IPS-20b (cell line): Measurements from ENCODE around the gene DHX40.

ENCODE experiments used
- H3K27ac ChIP-seq: one replicate; pipeline ENCODE4 v1.5.1; 2013; ENCODE audit warnings: low read length
- H3K27me3 ChIP-seq: 2 replicates; pipeline ENCODE4 v1.6.1; 2013; ENCODE audit warnings: mild to moderate bottlenecking, low read length, inconsistent platforms; ENCODE audit not compliant: insufficient read depth
- H3K36me3 ChIP-seq: 2 replicates; pipeline ENCODE4 v1.6.1; 2013; ENCODE audit warnings: low read depth, mild to moderate bottlenecking, inconsistent platforms, low read length, moderate library complexity; ENCODE audit not compliant: insufficient read depth
- H3K4me1 ChIP-seq: 2 replicates; pipeline ENCODE4 v1.6.1; 2013; ENCODE audit warnings: mild to moderate bottlenecking, control low read depth, inconsistent platforms, low read length, moderate library complexity; ENCODE audit not compliant: insufficient read depth
- H3K4me3 ChIP-seq: 2 replicates; pipeline ENCODE4 v1.5.1; 2013; ENCODE audit warnings: mild to moderate bottlenecking, low read length, inconsistent platforms
- H3K9ac ChIP-seq: 2 replicates; pipeline ENCODE4 v1.6.1; 2013; ENCODE audit warnings: low read depth, mild to moderate bottlenecking, inconsistent platforms, low read length, moderate library complexity
- H3K9me3 ChIP-seq: 2 replicates; pipeline ENCODE4 v1.6.1; 2013; ENCODE audit warnings: mild to moderate bottlenecking, low read depth, low read length, inconsistent platforms; ENCODE audit not compliant: insufficient read depth

Gene DHX40

GRCh38 chr17:59633658-59634359 is 68.4 kb downstream of the DHX40 start:
- Histone ChIP-seq H3K36me3 (0 out of 2 replicates have a peak, but pooled peaks cover 10% of the 10 kb centered on the region), H3K9ac (peak overlapping the region; percentile 55; the same call in 1 of the 2 replicates), H3K4me1 (peaks cover 13% of the 10 kb centered on the region), H3K27me3 (no peaks in the 10 kb centered on the region), H3K4me3 (no peak overlapping the region), H3K27ac (no peak overlapping the region), H3K9me3 (no peaks in the 10 kb centered on the region)

GRCh38 chr17:59634632-59635541 is 69.5 kb downstream of the DHX40 start:
- Histone ChIP-seq H3K9ac (peak overlapping the region; percentile 55; the same call in 1 of the 2 replicates), H3K9me3 (no peaks in the 10 kb centered on the region), H3K4me3 (no peak overlapping the region), H3K36me3 (0 out of 2 replicates have a peak, but pooled peaks cover 10% of the 10 kb centered on the region), H3K27ac (no peak overlapping the region), H3K4me1 (peaks cover 13% of the 10 kb centered on the region), H3K27me3 (no peaks in the 10 kb centered on the region)

- H3K4me3 ChIP-seq = no peak overlapping the region
- 0 out of 2 replicates have a peak, but pooled peaks cover 4% of the 10 kb centered on the region for H3K36me3 ChIP-seq
- H3K27me3 ChIP-seq = no peaks in the 10 kb centered on the region
- no peak overlapping the region for H3K9ac ChIP-seq
- H3K4me1 ChIP-seq = peaks cover 13% of the 10 kb centered on the region
- no peak overlapping the region for H3K27ac ChIP-seq
- no peaks in the 10 kb centered on the region for H3K9me3 ChIP-seq
Measured at GRCh38 chr17:59637611-59638310, 72.4 kb downstream of the DHX40 start.

GRCh38 chr17:59638553-59638952 is 73.1 kb downstream of the DHX40 start:
- Histone ChIP-seq H3K9ac (no peak overlapping the region), H3K9me3 (no peaks in the 10 kb centered on the region), H3K27me3 (no peaks in the 10 kb centered on the region), H3K4me1 (peaks cover 13% of the 10 kb centered on the region), H3K36me3 (peaks cover 9% of the 10 kb centered on the region; the same call in 1 of the 2 replicates), H3K27ac (no peak overlapping the region), H3K4me3 (no peak overlapping the region)

- Histone ChIP-seq H3K9me3 (no peaks in the 10 kb centered on the region), H3K36me3 (peaks cover 39% of the 10 kb centered on the region), H3K27ac (no peak overlapping the region), H3K27me3 (no peaks in the 10 kb centered on the region), H3K9ac (no peak overlapping the region; the same call in 1 of the 2 replicates), H3K4me1 (no peaks in the 10 kb centered on the region), H3K4me3 (no peak overlapping the region)
Measured at GRCh38 chr17:59641799-59642484, 76.5 kb downstream of the DHX40 start.

GRCh38 chr17:59642565-59642964 is 77.2 kb downstream of the DHX40 start:
- H3K36me3 ChIP-seq = peaks cover 45% of the 10 kb centered on the region
- no peak overlapping the region for H3K27ac ChIP-seq
- H3K4me3 ChIP-seq = no peak overlapping the region
- H3K9me3 ChIP-seq = no peaks in the 10 kb centered on the region
- H3K9ac ChIP-seq = no peak overlapping the region
- no peaks in the 10 kb centered on the region for H3K4me1 ChIP-seq
- no peaks in the 10 kb centered on the region for H3K27me3 ChIP-seq

- H3K27ac ChIP-seq = no peak overlapping the region
- no peaks in the 10 kb centered on the region for H3K4me1 ChIP-seq
- no peaks in the 10 kb centered on the region for H3K27me3 ChIP-seq
- no peak overlapping the region for H3K4me3 ChIP-seq
- no peak overlapping the region for H3K9ac ChIP-seq
- no peaks in the 10 kb centered on the region for H3K9me3 ChIP-seq
- peaks cover 54% of the 10 kb centered on the region for H3K36me3 ChIP-seq
Measured at GRCh38 chr17:59643159-59644140, 78.0 kb downstream of the DHX40 start.

- Histone ChIP-seq H3K27ac (no peak overlapping the region), H3K27me3 (no peaks in the 10 kb centered on the region), H3K9ac (no peak overlapping the region), H3K4me3 (no peak overlapping the region), H3K4me1 (no peaks in the 10 kb centered on the region), H3K9me3 (no peaks in the 10 kb centered on the region), H3K36me3 (peaks cover 92% of the 10 kb centered on the region)
Measured at GRCh38 chr17:59647288-59647687, 81.9 kb downstream of the DHX40 start.

GRCh38 chr17:59649886-59650285 is 84.5 kb downstream of the DHX40 start:
- H3K4me1 ChIP-seq = no peaks in the 10 kb centered on the region
- no peak overlapping the region for H3K27ac ChIP-seq
- H3K27me3 ChIP-seq = no peaks in the 10 kb centered on the region
- no peak overlapping the region for H3K4me3 ChIP-seq
- H3K9ac ChIP-seq = no peak overlapping the region
- peaks cover 96% of the 10 kb centered on the region for H3K36me3 ChIP-seq
- no peaks in the 10 kb centered on the region for H3K9me3 ChIP-seq

GRCh38 chr17:59650642-59651041 is 85.2 kb downstream of the DHX40 start:
- Histone ChIP-seq H3K9ac (no peak overlapping the region), H3K27me3 (no peaks in the 10 kb centered on the region), H3K36me3 (peaks cover 96% of the 10 kb centered on the region)

More at GRCh38 chr17:59650642-59651041, 85.2 kb downstream of the DHX40 start:
- Histone ChIP-seq H3K27ac (no peak overlapping the region), H3K9me3 (no peaks in the 10 kb centered on the region), H3K4me1 (no peaks in the 10 kb centered on the region), H3K4me3 (no peak overlapping the region)
